Measurements from ENCODE around the gene FBLN7. TPM values are rescaled to one million over a fixed set of nuclear protein-coding genes. Genes with fewer than 3 reads are reported as not detected.

The FBLN7 gene
- total RNA-seq, 4 donors from 2014 or later: 3.6 to 10.2 (median 5.9) TPM

GRCh38 chr2:112144966-112145365, 6.8 kb downstream of the FBLN7 start:
- intact Hi-C loops (cut with DNase I; ENCODE audit: low total_unique reads): no loop called here
- TF ChIP-seq POLR2A (IDR thresholded peaks at IDR 0.05): no peak
- TF ChIP-seq, protein P1, sequence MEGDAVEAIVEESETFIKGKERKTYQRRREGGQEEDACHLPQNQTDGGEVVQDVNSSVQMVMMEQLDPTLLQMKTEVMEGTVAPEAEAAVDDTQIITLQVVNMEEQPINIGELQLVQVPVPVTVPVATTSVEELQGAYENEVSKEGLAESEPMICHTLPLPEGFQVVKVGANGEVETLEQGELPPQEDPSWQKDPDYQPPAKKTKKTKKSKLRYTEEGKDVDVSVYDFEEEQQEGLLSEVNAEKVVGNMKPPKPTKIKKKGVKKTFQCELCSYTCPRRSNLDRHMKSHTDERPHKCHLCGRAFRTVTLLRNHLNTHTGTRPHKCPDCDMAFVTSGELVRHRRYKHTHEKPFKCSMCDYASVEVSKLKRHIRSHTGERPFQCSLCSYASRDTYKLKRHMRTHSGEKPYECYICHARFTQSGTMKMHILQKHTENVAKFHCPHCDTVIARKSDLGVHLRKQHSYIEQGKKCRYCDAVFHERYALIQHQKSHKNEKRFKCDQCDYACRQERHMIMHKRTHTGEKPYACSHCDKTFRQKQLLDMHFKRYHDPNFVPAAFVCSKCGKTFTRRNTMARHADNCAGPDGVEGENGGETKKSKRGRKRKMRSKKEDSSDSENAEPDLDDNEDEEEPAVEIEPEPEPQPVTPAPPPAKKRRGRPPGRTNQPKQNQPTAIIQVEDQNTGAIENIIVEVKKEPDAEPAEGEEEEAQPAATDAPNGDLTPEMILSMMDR (IDR thresholded peaks at IDR 0.05): no peak

GRCh38 chr2:112147382-112148168, 9.4 kb downstream of the FBLN7 start:
- H3K4me3 ChIP-seq (ENCODE audit: low read depth, poor library complexity, severe bottlenecking): no peak overlapping the region
- TF ChIP-seq, protein P1 (IDR thresholded peaks at IDR 0.05): no peak
- TF ChIP-seq POLR2A (IDR thresholded peaks at IDR 0.05): no peak
- DNase-seq (ENCODE audit: low spot score in 2 of 2): peak; percentile 13 to 81
- intact Hi-C loops (cut with DNase I; ENCODE audit: low total_unique reads): no loop called here
- 73% methylated on average over 17 of the region's 17 CpGs for WGBS, 2 donors

More at GRCh38 chr2:112144966-112145365, 6.8 kb downstream of the FBLN7 start:
- 79 to 80% methylated on average over 6 of the region's 6 CpGs for WGBS, 2 donors
- H3K4me3 ChIP-seq (ENCODE audit: low read depth, poor library complexity, severe bottlenecking): no peak overlapping the region
- DNase-seq (ENCODE audit: low spot score in 2 of 2): peak in 1 of 2 donors; percentile 14

- 49 to 62% methylated on average over 2 of the region's 2 CpGs for WGBS, 2 donors
- no peak for TF ChIP-seq POLR2A (IDR thresholded peaks at IDR 0.05)
- TF ChIP-seq, protein P1 (IDR thresholded peaks at IDR 0.05): no peak
- intact Hi-C loops (cut with DNase I; ENCODE audit: low total_unique reads): no loop called here
- DNase-seq (ENCODE audit: low spot score in 2 of 2): peak; percentile 12 to 77
- no peak overlapping the region for H3K4me3 ChIP-seq (ENCODE audit: low read depth, poor library complexity, severe bottlenecking)
Observed at GRCh38 chr2:112148477-112148876, 10.3 kb downstream of the FBLN7 start.

- intact Hi-C loops (cut with DNase I; ENCODE audit: low total_unique reads): no loop called here
- DNase-seq (ENCODE audit: low spot score in 2 of 2): peak; percentile 9 to 58
- H3K4me3 ChIP-seq (ENCODE audit: low read depth, poor library complexity, severe bottlenecking): no peak overlapping the region
- no peak for TF ChIP-seq POLR2A (IDR thresholded peaks at IDR 0.05)
- TF ChIP-seq, protein P1 (IDR thresholded peaks at IDR 0.05): no peak
- WGBS, 2 donors: 69 to 73% methylated on average over 4 to 5 of the region's 5 CpGs
Observed at GRCh38 chr2:112149194-112149593, 11.0 kb downstream of the FBLN7 start.

DNA sequence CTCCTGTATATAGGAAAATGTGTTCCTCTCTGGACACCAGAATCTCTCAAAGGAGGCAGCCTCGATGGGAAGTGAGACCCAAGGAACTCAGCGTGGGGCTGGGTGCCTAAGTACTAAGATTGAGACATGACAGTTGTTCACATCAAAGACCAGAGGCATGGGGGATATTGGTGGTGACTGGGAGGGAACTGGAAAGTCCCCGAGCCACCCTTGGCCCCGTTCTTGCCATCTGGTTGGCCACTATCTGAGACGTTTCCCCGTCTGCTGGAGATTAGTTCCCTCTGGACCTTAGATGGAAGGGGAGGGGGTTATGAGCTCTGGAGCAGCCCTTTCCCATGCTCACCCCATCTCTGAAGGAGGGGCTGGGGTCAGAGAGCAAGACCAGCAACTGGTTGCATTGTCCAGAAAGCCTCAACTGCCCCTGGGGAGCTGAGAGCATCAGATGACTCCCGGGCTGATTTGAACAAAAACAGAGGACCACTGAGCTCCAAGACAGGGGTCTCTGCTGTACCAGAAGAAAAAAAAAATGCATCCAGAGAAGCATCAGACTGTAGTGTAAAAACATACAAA, 11.8 kb downstream of the FBLN7 start:
- peak in 1 of 2 donors; percentile 58 for DNase-seq (ENCODE audit: low spot score in 2 of 2)
- no peak overlapping the region for H3K4me3 ChIP-seq (ENCODE audit: low read depth, poor library complexity, severe bottlenecking)
- TF ChIP-seq, protein P1 (IDR thresholded peaks at IDR 0.05): no peak
- TF ChIP-seq POLR2A (IDR thresholded peaks at IDR 0.05): no peak
- 69 to 74% methylated on average over 7 of the region's 7 CpGs for WGBS, 2 donors
- intact Hi-C loops (cut with DNase I; ENCODE audit: low total_unique reads): no loop called here

Data from lower leg skin (tissue), 4 donors.